Measurements from ENCODE around the gene ETV6.

GRCh38 chr12:11830307-11830801 is 180.9 kb downstream of the ETV6 start:
- TF ChIP-seq CTCF (IDR thresholded peaks at IDR 0.05) (no peak), POLR2A (IDR thresholded peaks at IDR 0.05) (no peak)

All from lower leg skin (tissue), 3 donors.